Stimulated activated CD4-positive, alpha-beta T cell treated with anti-CD3 and anti-CD28 coated beads, Interleukin-12 subunit alpha, Interleukin-12 subunit beta, amount 100 ng/mL, for 4 hours (primary cell): Measurements from ENCODE around the gene RNASE7.
"Not testable (repeated sequence)": the region's sequence is repeated elsewhere in the genome, so short reads cannot be mapped to it uniquely, and the experiment has no call there.

Source experiments
- DNase-seq: peaks from one replicate; pipeline ENCODE4 v3.0.0-alpha.2; 2020

Gene RNASE7

GRCh38 chr14:21041676-21042433 is at the start of gene RNASE7:
TSS of gene RNASE7 (plus strand) at chr14:21042362. CDS start at chr14:21042993, 631 bp downstream.
- no peak for DNase-seq

DNA sequence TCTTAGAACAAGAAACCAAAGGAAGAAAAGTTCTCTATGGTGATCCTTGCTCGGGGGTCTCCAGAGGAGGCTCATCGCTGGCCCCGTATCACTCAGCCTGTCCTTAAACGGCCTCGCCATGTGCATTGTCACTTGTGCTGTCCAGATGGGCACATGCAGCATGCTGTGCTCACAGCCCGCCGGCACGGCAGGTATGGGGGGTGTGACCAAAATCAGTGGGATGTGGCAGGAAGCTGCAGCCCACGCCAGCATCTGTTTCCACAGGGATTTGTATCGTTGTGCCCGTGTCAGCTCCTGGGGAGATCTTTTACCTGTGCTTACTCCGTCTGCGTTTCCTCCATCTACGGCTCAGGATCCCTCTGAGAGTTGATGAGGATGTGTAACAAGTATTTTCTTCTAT is 45.6 kb upstream of the RNASE7 start:
- no peak for DNase-seq

GRCh38 chr14:20997115-20997514 is 45.0 kb upstream of the RNASE7 start:
- DNase-seq, result no peak

DNA sequence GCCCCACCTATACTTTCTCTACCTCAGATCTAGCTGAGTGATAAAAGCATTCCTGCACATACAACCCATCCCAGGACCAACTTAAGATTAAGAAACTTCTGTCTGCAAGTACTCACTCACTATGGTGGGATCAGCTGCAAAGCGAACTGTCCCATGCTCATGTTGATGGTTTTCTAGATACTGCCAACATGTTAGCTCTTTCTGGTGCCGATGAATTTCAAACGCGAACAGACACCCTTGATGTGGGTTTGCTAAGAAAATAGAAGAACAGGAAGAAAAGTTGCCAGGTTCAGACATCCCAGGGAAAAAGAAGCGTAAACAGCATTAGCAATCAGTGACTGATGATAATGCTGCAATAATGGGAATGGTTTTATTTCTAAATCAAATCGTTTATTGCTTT is 44.6 kb upstream of the RNASE7 start:
- DNase-seq, result no peak

DNA sequence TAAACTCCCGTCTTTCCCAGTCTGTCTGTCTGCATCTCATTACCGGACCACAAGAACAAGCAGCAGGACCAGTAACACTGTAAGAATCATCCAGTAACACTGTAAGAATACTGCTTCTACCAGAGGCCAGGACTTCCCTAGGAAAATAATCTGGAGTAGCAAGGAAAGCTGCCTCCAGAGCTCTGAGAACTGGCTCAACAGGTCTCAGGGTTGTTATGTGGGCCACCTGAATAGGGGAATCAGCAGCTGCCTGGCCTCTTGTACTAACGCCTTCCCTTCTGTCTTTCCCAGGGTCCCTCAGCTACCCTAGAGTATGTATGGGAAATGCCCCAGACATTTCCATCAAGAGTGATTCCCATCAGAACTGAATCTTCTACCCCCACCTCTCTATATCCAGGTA is 44.0 kb upstream of the RNASE7 start:
- DNase-seq, result no peak

GRCh38 chr14:20998674-20999366 is 43.3 kb upstream of the RNASE7 start, which contains the start of gene SLC39A2:
TSS of gene SLC39A2 (plus strand) at chr14:20999293. CDS start at chr14:20999447, 154 bp downstream.
- DNase-seq, result no peak

DNA sequence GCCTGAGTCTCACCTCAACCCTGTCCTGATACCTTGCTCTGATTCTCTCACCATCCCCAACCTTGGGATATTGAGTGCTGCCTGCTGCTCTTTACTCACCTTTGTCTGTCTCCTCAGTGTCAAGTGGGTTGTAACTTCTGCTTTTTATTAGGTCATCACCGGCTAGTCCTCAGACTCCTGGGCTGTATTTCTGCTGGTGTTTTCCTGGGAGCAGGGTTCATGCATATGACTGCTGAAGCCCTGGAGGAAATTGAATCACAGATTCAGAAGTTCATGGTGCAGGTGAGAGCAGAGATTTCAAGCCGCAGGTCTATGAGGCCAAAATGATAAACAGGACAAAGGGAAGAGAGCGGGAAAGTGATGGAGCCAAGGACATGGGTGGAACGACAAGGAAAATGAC is 42.6 kb upstream of the RNASE7 start:
- no peak for DNase-seq

DNA sequence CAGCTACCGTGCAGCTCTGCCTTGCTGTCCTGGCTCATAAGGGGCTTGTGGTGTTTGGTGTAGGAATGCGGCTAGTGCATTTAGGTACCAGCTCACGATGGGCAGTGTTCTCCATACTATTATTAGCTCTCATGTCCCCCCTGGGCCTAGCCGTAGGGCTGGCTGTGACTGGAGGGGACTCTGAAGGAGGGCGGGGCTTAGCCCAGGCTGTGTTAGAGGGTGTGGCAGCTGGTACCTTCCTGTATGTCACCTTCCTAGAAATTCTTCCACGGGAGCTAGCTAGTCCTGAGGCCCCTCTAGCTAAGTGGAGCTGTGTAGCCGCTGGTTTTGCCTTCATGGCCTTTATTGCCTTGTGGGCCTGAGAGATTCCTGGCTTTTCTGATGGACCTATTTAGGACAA is 40.9 kb upstream of the RNASE7 start:
- DNase-seq, result no peak

DNA sequence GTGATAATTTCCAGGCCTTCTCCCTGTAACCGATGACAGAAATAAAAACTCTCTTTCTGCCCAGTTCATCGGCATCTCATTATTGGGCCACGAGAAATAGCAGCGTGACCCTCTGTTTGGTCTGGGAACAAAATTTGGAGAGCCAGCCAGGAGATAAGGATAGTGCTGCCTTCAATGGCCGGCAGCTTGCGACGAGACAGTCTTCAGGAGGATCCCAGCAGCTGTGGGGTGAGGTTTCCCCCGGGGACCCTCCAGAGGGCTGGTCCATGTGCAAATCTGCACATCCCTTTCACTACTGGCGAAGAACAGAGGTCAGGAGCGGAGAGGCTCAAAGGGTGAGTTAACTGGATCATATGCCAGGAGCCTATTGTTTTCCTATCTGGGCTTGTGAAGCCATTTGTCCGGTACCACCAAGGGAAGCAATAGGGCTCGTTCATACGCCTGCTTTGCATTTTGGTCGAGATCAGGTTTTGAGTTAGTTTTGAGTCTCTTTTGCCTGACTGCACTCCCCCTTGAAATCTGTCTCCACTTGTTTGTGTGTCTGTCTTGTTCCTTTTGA is 38.3 kb upstream of the RNASE7 start:
- no peak for DNase-seq

GRCh38 chr14:21009721-21010120 is 32.4 kb upstream of the RNASE7 start:
- DNase-seq, result not testable (repeated sequence)

- no peak for DNase-seq
Observed at GRCh38 chr14:21011136-21011535, 31.0 kb upstream of the RNASE7 start.

GRCh38 chr14:21014761-21015190 is 27.4 kb upstream of the RNASE7 start:
- peak; percentile 78 for DNase-seq

GRCh38 chr14:21015312-21015711 is 26.9 kb upstream of the RNASE7 start:
- DNase-seq, result no peak

GRCh38 chr14:21016413-21017190 is 25.6 kb upstream of the RNASE7 start:
- DNase-seq, result no peak

DNA sequence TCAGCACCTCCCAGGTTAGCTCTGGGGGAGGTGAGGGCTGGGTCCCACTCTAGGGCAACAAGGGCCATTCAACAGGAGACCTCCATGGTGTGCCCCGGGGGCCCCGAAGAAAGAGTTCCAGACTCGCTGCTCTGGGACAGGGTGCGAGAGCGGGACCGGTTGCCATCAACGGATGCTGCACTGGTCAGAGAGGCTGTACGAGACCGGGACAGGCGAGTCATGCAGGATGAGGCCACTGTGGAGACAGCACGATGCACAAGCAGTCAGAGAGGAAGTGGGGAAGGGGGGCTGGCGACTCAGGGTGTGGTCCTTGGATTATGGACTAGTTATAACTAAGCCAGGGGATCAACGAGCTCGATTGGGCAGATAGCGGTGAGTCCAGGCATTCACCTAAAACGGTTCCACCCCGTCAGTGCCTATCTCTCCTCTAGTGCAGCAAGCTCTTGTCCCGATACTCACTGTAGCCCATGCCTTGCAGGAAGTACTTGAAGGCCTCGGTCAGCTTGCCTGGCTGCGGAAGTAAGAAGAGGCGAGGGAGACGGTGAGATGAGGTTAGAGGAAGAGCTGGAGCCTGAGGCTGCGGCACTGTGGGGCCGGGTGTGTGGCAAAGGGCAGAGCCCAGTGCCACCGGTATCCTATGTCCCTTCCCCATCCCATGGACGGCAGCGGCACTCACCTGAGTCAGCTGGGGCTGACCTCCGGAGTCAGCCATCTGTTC is 24.5 kb upstream of the RNASE7 start:
- no peak for DNase-seq

DNA sequence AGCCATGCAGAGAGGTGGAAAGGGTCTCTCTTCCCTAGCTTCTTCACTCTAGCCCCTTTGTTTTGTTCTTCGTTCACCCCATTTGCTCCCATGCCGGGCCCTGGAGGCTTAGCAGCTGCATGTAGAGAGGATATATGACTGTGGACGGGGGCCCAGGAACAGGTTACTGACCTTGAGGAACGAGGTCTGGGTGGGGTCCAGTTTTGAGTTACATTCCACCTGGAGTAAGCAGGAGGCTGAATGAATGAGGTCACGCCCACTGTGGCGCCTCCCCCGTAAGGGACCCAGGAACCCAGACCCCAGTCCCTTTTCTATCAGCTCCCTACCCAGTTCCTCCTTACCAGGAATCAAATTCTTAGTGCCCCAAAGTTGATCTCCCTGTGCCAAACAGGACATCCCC is 23.9 kb upstream of the RNASE7 start:
- DNase-seq, result no peak

DNA sequence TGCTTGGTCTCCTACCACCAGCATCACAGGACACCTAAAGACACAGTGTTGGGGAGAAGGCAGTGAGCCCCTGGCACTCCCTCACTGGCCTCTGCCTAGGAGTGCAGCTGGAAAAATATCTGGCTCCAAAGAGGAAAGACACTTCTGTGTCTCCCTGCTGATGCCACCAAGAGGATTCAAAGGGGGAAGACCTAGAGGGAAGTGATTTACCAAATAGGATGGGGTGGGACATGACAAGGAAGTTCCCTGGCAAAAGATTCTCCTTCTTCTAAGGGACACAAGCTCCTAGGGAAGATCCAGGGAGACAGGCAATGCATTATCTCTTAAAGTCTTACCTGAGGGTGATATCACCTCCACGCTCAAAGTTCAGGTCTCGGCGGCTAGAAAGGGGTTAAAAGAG is 23.4 kb upstream of the RNASE7 start:
- no peak for DNase-seq

DNA sequence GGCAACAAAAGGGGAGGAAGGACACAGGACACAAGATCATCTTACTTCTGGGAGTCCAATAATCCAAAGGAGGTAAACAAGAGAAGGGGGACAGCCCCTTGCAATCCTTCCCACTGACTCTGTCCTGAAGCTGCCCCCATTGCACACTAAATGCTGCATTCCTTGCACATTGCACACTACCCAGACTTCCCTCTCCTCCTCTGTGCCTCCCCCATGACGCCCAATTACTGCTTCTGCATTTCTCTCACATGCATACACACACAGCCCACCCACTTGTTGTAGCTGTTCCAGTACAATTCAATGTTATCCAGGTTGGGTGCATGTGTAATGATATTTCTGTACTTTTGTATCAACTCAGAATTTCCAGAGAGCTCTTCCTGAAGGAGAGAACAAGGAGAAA is 22.8 kb upstream of the RNASE7 start:
- DNase-seq, result no peak

DNA sequence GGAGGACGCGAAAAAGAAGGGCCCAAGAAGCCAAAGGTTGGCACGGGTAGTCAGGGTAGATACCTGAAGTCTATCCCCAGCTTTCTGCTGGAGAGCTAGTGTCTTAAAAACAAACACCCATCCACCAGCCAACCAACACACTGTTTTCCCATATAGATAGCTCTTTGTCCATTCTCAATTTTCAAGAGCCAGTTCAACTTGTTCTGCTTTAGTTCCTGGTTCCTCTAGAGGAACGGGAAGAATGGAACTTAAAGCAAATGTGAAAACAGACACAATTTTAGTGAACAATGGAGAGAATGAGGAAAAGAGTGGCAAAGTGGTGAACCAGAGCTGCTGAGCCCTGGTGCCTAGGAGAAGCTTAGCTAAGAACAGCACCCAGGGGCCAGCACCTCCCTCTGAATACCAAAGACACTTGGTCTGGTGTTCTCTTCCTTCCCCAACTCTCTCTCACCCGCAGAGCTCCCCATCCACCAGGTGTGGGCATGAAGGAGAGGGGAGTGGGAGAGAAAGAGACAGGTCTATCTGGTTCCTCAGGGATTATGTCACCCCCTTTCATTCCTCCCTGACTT is 21.1 kb upstream of the RNASE7 start:
- DNase-seq, result no peak

DNA sequence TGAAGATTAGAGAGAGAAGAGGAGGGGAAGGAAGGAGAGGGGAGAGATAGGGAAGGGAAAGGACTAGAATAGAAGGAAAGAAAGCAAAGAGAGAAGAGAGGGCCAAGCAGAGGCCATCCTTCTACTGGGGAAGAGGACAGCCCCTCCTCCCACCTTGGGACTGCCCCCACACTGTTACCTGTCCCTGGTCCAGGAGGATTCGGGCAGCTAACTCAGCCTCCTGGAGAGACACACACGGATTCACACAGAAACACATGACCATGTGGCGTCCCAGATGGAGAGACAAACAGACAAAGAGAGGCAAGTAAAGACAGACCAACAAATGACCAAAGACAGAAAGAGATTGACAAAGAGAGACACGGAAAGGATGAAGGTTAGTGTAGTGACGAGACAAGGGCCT is 19.5 kb upstream of the RNASE7 start:
- no peak for DNase-seq

- DNase-seq, result no peak
Observed at GRCh38 chr14:21023174-21023573, 19.0 kb upstream of the RNASE7 start.
